ENCODE data around the gene ZNF488.
"Not testable (repeated sequence)": the region's sequence is repeated elsewhere in the genome, so short reads cannot be mapped to it uniquely, and the experiment has no call there.

ZNF488 gene, protein sequence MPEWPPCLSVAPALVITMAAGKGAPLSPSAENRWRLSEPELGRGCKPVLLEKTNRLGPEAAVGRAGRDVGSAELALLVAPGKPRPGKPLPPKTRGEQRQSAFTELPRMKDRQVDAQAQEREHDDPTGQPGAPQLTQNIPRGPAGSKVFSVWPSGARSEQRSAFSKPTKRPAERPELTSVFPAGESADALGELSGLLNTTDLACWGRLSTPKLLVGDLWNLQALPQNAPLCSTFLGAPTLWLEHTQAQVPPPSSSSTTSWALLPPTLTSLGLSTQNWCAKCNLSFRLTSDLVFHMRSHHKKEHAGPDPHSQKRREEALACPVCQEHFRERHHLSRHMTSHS

DNA sequence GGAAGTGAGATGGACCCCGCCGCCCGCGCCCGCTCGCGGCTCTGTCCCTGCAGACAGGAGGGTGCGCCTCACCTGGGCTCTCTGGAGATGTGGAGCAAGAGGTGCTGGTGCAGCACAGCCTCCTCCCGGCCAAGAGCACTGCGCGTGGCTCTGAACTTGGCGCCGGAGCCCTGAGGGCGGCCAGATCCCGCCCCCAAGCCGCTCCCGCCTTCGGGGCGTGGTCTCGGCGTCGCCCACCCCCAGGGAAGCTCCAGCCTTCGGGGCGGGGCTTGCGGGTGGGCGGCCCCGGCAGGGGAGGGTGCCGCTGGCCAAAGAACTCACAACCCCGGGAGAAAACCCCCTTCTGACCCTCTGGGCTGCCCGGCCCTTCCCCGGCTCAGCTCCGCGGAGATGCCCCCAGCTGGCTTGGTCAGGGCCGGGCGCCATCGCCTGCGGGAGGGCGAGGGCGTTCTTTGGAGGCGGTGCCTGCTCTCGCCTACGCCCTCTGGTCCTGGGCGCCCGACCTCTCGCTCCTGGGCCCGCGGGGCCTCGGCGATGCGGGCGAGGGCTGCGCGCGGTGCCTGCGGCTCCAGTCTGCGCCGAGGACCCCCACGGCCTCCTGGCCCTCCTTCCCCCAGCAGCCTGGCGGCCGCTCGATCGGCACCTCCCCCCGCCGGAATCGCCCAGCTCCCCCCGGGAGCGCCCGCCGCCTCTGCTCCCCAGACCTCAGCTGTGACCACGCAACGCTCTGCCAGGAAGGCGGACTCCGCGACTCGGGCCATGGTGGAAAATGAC lies at the start of gene ZNF488:
Gene ZNF488, minus strand, starts transcription at position 146 of the 774 bp plus-strand sequence. CDS start 15,464 bp downstream, outside the sequence.
- peak; percentile 79 for DNase-seq (ENCODE audit: low spot score)

DNA sequence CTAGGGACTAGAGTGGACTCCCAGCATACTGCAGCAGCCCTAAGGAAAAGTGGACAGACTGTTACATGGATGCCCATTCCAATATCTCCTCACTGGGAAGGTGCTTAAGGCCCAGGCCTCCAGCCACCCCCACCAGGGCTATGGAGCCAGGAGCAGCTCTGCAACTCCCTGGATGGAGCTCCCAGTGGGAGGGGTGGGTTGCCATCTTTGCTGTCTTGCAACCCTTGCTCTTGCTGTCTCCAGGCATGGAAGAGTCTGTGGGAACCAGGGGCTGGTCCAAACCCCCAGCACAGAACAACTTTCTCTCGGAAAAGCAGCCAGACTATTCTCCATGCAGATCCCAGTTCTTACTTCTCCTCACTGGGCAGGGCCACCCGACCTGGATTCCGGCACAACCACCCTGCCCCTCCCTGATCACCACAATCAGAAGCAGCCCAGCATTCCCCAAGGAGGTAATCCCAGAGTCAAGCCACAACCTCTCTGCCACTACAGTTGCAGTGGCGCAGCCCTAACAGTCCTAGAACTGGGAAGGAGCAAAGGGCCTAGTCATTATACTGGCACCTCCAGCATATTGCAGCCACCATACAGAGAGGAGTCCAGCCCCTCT lies 41.8 kb upstream of the ZNF488 start:
- DNase-seq (ENCODE audit: low spot score) = no peak

DNA sequence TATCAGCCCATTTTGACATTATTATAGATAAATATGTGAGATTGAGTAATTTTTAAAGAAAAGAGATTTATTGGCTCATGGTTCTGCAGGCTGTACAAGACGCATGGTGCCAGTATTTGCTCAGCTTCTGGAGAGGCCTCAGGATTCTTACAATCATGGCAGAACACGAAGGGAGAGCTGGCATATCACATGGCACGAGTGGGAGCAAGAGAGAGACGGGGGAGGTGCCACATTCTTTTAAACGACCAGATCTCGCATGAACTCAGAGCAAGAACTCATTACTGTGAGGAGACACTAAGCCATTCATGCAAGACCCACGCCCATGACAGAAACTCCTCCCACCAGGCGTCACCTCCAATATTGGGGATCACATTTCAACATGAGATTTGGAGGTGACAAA lies 40.1 kb upstream of the ZNF488 start:
- no peak for DNase-seq (ENCODE audit: low spot score)

DNA sequence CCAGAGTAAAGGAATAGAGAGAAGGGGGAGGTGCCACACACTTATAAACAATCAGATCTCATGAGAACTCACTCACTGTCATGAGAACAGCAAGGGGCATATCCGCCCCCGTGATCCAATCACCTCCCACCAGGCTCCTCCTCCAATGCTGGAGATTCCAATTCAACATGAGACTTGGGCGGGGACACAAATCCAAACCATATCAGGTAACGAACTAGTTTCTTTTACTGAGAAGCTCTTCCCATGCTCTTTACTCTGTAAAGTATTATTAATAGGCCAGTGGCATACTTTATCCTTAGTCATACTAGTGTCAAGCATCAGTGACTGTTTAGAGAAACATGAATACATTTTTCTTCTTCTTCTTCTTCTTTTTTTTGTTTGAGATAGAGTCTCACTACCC lies 39.4 kb upstream of the ZNF488 start:
- DNase-seq (ENCODE audit: low spot score) = no peak

DNA sequence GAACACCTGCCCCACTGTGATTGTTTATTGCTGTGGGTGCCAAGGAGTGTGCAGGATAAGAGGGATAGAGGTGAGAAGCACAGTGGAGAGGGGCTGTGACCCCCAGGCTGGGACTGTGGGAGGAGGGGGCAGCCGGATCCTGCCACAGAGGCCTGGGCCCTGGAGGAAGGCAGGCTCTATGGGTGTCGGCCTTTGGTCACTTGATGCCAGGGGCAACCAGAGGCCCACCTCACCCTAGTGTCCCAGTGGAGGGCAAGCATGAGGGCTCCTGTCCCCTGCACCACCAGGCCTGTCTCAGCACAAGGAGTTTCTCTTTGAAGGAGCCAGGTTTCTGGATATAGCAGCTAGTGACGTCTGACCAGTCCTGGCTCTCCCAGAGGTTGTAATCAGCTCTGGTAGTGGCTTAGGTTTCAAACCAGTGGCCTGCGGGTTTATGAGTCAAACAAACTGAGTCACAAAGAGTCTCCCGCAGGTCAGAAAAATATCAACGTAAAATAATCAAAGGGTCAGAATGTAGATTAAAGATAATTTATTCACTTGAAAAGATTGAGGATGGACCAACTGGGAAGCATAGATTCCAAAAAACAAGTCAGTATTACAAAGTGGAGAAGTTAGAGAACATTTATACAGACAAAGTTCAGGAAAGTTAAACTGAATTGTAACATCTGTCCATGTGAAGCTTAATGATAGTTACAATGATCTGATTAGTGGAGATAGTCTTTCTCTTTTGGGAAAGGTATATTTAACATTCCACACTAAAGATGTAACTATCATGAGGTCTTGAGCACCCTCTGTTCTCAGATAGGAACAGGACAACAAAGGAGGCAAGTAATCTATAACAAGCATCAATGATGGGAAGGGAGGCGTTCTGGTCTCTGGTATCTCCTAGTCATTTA lies 37.2 kb upstream of the ZNF488 start:
- peak; percentile 31 for DNase-seq (ENCODE audit: low spot score)

DNA sequence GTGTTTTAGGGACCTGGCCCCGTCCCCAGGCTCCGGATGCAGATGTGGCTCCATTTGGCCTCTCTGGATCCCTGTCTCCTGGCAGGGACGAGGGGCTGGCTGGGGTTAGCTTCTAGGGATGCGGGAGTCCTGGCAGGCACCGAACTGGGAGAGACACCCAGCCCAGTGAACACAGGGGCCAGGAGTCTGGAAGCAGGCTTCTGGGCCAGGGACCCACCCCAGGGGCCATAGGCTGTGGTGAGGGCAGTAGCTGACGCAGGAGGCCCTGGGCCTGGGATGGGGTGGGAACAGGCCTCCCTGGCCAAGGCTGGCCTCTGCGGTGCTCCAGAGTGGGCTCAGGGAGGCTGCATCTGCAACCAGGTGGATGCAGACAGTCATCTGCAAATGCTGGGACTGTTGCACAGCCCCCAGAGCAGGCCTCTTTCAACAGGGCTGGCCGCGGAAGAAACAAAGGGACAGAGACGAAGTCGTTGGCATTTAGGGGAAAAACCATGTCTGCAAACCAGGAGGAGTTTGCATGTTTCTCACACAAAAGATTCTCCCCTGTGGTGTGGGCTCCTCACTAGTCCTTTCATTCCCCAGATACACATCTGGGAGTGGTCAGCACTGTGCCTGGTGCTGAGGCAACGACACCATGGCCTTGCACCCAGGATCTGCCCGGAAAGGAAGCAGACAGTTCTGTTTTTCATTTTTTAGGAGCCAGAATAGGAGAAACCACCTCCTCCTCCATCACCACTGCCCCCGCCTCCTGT lies 36.4 kb upstream of the ZNF488 start:
- DNase-seq (ENCODE audit: low spot score) = no peak

DNA sequence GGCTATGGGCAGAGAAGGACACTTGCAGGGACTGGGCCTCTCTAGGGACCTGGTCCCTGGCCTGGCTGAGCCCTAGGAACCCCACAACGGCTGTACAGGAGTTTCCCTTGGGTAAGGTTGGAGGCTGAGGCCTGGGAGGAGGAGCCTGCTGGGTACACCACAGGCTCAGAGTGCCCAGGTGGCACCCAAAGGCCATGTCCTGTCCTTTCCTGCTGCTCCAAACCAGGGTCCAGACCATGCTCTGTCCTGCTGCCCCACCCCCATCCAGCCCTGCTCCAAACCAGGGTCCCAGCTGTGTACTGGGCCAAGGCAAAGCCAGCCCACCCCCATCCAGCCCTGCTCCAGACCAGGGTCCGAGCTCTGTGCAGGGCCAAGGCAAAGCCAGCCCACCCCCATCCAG lies 35.3 kb upstream of the ZNF488 start:
- no peak for DNase-seq (ENCODE audit: low spot score)

DNA sequence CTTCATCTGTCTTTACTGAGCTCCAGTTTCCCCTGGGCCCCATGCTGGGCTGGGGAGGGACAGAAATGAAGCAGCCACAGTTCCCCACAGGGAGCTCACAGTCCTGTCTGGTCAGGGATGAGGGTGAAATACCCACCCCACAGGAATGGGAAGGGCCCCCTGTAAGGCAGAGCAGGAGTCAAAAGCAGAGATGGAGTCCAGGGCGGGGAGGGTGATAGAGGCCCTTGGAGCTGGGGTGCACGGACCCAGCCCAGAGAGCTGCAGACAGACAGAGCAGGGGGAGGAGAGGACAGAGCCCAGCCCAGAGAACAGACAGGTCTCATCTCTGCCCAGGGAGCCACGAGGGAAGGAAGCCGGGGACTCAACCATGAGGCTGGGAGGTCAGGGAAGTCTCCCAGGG lies 34.9 kb upstream of the ZNF488 start:
- DNase-seq (ENCODE audit: low spot score) = no peak

DNA sequence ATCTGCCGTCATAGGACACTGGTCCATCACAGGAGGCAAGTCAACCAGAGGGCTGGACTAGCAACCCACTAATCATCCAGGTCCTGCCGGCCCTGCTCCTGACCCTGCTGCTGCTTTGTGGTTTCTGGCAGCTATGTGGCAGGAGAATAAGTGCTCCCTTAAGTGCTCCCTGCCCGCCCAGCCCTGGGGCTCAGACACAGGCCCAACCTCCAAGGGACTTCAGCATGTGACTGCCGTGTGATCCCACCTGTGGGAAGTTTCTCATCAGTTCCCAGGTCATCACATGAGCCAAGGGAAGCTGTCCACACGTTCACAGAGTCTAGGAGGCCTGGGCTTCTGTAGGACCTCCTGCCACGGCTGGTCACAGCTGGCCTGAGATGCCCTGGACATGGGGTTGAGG lies 34.2 kb upstream of the ZNF488 start:
- DNase-seq (ENCODE audit: low spot score) = no peak

DNA sequence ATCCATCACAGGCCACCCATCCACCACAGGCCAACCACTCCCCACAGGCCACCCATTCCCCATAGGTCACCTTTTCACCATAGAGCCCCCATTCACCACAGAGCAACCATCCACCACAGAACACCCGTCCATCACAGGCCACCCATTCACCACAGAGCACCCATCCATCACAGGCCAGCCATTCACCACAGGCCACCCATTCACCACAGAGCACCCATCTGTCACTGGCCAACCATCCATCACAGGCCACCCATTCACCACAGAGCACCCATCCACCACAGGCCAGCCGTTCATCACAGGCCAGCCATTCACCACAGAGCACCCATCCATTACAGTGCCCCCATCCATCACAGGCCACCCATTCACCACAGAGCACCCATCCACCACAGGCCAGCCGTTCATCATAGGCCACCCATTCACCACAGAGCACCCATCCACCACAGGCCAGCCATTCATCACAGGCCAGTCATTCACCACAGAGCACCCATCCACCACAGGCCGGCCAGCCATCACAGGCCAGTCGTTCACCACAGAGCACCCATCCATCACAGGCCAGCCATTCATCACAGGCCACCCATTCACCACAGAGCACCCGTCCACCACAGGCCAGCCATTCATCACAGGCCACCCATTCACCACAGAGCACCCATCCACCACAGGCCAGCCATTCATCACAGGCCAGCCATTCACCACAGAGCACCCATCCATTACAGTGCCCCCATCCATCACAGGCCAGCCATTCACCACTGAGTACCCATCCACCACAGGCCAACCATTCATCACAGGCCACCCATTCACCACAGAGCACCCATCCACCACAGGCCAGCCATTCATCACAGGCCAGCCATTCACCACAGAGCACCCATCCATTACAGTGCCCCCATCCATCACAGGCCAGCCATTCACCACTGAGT lies 32.5 kb upstream of the ZNF488 start:
- DNase-seq (ENCODE audit: low spot score) = not testable (repeated sequence)

DNA sequence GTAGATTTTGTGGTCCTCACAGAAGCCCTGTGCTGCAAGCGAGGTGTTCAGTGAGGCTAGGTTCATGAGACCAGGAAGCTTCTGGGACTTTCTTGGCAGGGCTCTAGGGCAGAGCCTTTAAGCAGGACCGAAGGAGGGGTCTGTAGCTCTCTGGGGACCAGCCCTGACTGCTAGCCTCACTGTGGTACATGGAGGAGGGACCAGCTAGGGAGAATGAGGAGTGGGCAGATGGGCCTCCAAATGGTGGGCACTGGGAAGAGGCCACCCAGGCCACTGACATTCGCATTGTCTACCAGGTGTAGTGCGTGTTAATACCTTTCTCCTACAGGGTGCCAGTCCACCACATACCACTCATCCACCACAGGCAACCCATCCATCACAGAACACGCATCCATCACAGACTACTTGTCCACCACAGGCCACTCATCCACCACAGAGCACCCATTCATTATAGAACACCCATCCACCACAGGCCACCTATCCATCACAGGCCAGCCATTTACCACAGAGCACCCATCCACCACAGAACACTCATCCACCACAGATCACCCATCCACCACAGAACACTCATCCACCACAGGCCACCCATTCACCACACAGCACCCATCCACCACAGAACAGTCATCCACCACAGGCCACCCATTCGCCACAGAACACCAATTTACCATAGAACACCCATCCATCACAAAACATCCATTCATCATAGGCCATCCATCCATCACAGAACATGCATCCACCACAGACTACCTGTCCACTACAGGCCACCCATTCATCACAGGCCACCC lies 31.6 kb upstream of the ZNF488 start:
- no peak for DNase-seq (ENCODE audit: low spot score)

DNA sequence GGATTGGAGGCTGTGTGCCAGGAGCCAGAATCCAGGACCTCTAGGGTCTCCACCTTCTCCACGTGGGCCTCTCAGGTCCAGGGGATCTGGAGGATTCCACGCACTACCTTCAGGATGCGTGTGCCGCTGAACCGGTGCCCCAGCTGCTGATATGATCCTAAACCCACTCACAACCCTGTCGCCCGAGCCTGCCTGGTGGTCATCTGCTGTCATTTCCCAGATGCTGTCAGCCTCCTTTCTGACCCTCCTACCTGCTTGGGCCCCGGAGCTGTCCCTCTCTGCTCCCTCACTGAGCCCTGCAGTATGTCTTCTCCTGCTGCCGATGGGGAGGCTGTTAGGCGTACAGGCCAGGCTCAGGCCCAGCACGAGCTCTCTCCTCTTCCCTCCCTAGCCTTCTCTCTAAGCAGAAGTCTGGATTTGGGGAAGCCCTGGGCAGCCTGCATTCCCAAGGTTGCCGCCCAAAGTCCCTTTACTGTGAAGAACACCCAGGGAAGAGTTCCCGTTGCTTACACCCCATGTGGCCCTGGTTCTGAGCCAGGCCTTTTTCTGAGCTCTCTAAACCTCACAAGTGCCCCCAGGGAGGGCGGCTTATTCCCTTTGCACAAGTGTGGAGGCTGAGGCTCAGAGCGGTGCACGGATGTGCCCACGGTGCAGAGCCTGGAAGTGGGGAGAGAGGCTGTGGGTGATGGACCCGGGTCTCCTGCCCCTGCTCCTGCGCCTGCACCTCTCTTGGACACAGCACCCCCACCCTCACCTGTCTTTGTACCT lies 30.8 kb upstream of the ZNF488 start:
- DNase-seq (ENCODE audit: low spot score) = no peak

DNA sequence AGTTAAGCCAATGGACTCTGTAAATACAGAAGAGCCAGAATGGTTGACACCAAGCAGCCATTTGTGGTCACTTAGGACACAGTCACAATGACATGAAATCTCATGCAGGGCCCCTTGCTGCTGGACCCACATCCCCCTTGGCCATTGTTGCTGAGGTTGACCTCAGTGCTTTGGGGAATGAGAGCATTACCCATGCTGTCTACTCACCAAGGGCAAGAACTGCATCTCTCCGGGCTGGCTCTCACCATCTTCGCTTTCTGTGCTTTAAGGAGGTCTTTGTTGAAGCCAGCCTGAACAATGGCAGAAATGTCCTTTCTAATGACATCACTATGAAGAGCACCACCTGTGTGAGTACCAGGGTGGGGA lies 30.1 kb upstream of the ZNF488 start:
- DNase-seq (ENCODE audit: low spot score) = no peak

DNA sequence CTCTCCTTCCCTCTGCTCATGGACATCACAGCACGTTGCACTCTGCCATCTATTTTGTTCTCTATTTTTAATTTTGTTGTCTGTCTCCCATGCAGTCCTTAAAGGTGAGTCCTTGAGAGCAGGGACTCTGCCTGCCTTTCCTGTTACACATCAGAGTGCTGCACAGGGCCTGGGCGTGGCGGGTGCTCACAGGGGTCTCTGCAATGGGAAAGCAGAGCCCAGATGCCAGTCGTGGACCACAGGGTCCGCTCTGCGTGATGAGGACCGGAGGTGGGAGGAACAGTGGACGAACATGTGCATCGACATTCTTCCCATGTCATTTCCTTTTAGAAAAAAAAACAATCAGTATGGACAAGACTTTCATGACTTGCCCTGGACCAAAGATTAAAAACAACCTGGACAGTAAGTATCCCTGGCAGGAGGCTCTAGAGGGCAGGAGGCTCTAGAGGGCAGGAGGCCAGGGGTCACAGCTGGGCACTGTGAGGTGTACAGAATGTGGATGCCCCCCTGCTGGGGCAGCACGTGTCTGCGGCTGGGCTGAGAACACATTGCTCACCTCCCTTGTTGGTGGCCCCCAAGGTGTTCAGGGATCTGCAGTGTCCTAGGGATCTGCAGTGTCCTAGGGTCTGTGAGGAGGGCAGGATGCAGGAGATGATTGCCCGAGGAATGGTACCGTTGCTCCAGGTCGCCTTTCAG lies 29.6 kb upstream of the ZNF488 start:
- no peak for DNase-seq (ENCODE audit: low spot score)

DNA sequence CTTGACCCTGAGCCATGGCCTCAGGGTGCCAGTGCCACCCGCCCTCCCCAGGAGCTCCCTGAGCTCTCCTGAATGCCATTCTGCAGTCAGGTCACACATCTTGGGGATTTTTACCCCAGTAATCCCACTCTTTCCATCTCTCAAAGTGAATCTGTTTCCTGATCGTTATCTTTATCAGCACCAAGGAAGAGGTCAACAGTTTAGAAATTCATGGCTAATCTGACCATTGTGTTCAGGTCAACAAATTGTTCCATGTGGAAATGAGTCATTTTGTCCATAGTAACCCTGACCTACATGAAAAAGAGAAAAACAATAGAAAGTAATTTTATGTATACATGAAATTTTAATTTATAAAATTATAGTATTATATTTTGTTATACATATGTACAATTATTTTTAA lies 28.8 kb upstream of the ZNF488 start:
- DNase-seq (ENCODE audit: low spot score) = no peak

DNA sequence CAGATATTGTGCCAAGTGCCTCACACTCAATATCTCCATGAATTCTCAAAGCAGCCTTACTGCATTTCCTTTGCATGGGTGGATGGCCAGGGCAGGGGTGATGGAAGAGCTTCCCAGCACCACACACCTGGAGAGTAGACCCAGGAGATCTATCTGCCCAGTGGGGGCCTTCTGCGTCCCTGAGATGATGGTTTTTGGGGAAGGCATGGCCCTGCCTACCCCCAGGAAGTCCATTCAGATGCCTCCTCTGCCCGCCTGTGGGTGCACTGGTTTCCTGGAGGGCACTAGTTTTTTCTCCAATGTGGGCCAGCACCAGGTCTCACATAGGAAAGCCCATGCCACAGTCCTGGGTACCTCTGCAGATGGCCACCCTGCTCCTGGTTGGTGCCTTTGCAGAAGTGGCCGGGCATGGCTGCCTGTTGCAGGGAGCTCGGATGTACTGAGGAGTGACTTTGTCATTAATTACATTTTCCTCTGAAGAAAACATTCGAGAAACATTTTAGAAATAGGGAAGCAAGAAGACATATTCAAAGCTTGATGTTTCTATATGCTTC lies 28.2 kb upstream of the ZNF488 start:
- no peak for DNase-seq (ENCODE audit: low spot score)

DNA sequence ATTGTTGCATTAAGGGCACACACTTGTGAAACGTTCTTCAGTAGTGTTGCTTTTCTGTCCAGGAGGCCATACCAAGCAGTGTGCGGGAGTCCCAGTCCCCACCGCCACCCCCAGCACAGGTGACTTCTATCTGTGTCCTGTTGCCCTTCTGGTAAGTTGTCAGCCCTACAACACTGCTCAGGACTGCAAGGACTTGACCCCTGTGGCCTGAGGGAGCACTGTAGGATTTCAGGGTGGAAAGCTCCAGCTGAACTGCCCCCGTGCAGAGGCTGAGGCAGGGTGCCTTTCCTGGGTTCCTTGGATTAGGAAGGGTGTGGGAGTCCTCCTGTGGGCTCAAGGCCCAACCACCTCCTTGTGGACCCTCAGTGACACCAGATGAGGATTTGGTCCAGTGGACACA lies 26.8 kb upstream of the ZNF488 start:
- DNase-seq (ENCODE audit: low spot score) = no peak

DNA sequence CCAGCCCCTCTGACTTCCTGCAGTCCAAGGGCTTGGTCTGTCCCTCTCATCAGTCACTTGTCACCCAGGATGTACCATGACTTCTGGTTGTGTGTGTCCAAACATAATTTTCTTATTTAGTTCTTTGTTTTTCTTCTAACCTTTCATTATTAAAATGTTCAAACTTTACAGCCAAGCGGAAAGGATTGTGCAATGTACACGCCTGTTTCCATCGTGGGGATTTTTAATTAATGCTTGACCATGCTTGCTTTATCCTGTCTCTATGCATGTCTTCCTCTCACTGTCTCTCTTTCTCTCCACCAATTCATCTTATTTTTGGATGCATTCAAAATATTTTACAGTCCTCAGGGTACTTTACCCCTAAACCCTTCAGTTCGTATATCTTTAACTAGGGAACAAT lies 26.2 kb upstream of the ZNF488 start:
- DNase-seq (ENCODE audit: low spot score) = no peak

Measured in SW480 (cell line).